ENCODE data around the gene GRIA4. TPM values are rescaled to one million over a fixed set of nuclear protein-coding genes. Genes with fewer than 3 reads are reported as not detected.

Gene GRIA4
- total RNA-seq, 3 donors from 2014 or later (not counting 1 experiment from before 2014, with no cell fraction given): not detected

- no peak for ATAC-seq
- H3K4me1 Mint-ChIP-seq: peaks cover 29 to 36% of the 10 kb centered on the region in 2 donors
- no peak overlapping the region for H3K27ac ChIP-seq (ENCODE audit: low read length)
- no peak overlapping the region for H3K4me3 ChIP-seq (ENCODE audit: low read length)
- WGBS (ENCODE audit: insufficient coverage): 95% methylated on average over 2 of the region's 2 CpGs
- no peak for DNase-seq
- H3K27ac Mint-ChIP-seq: no peak overlapping the region
- no peaks in the 10 kb centered on the region for H3K27me3 ChIP-seq (ENCODE audit: control insufficient read depth, insufficient read depth, low read length)
- H3K36me3 Mint-ChIP-seq: peaks cover 30% of the 10 kb centered on the region
- no peak overlapping the region for H3K4me3 Mint-ChIP-seq
- intact Hi-C loops (cut with micrococcal nuclease): no loop called here
- no peaks in the 10 kb centered on the region for H3K9me3 ChIP-seq (ENCODE audit: control insufficient read depth, insufficient read depth, low read length)
- TF ChIP-seq, protein P1, sequence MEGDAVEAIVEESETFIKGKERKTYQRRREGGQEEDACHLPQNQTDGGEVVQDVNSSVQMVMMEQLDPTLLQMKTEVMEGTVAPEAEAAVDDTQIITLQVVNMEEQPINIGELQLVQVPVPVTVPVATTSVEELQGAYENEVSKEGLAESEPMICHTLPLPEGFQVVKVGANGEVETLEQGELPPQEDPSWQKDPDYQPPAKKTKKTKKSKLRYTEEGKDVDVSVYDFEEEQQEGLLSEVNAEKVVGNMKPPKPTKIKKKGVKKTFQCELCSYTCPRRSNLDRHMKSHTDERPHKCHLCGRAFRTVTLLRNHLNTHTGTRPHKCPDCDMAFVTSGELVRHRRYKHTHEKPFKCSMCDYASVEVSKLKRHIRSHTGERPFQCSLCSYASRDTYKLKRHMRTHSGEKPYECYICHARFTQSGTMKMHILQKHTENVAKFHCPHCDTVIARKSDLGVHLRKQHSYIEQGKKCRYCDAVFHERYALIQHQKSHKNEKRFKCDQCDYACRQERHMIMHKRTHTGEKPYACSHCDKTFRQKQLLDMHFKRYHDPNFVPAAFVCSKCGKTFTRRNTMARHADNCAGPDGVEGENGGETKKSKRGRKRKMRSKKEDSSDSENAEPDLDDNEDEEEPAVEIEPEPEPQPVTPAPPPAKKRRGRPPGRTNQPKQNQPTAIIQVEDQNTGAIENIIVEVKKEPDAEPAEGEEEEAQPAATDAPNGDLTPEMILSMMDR (IDR thresholded peaks at IDR 0.05): no peak
- no peaks in the 10 kb centered on the region for H3K4me1 ChIP-seq (ENCODE audit: control insufficient read depth, insufficient read depth, low read length)
- no peaks in the 10 kb centered on the region for H3K9me3 Mint-ChIP-seq
- H3K36me3 ChIP-seq (ENCODE audit: control insufficient read depth, insufficient read depth, low read length): peaks cover 33% of the 10 kb centered on the region
- no peaks in the 10 kb centered on the region for H3K27me3 Mint-ChIP-seq (ENCODE audit: low read depth in 2 of 2)
Observed at GRCh38 chr11:106011481-106011880, 401.6 kb downstream of the GRIA4 start.

DNA sequence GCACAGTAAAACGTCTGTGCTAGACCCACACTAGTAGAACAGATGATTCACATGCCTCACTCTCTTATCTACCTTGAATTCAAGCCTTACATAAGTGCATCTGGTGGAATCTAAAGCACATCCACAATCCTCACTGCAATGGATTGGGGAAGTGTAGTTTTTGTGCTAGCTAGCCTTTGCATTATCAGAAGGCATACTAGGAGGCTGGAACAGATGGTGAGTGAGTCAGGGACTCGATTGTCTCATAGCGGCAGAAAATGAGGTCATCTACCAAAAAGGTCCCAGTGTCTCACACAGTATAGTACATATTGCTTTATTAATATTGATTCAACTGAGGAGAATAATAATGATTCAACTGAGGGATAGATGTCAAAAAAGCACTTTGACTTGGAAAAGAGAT, 402.9 kb downstream of the GRIA4 start:
- no peaks in the 10 kb centered on the region for H3K9me3 ChIP-seq (ENCODE audit: control insufficient read depth, insufficient read depth, low read length)
- ATAC-seq: no peak
- no peaks in the 10 kb centered on the region for H3K27me3 ChIP-seq (ENCODE audit: control insufficient read depth, insufficient read depth, low read length)
- Mint-ChIP-seq H3K4me1 (peaks cover 26 to 38% of the 10 kb centered on the region in 2 donors), H3K27me3 (ENCODE audit: low read depth in 2 of 2) (no peaks in the 10 kb centered on the region), H3K36me3 (peaks cover 21% of the 10 kb centered on the region), H3K9me3 (no peaks in the 10 kb centered on the region), H3K27ac (no peak overlapping the region), H3K4me3 (no peak overlapping the region)
- intact Hi-C loops (cut with micrococcal nuclease): no loop called here
- H3K4me1 ChIP-seq (ENCODE audit: control insufficient read depth, insufficient read depth, low read length): no peaks in the 10 kb centered on the region
- WGBS (ENCODE audit: insufficient coverage): 95% methylated on average over 1 of the region's 3 CpGs
- TF ChIP-seq, protein P1 (IDR thresholded peaks at IDR 0.05): no peak
- no peak for DNase-seq
- H3K27ac ChIP-seq (ENCODE audit: low read length): no peak overlapping the region
- H3K4me3 ChIP-seq (ENCODE audit: low read length): no peak overlapping the region
- H3K36me3 ChIP-seq (ENCODE audit: control insufficient read depth, insufficient read depth, low read length): peaks cover 27% of the 10 kb centered on the region

DNA sequence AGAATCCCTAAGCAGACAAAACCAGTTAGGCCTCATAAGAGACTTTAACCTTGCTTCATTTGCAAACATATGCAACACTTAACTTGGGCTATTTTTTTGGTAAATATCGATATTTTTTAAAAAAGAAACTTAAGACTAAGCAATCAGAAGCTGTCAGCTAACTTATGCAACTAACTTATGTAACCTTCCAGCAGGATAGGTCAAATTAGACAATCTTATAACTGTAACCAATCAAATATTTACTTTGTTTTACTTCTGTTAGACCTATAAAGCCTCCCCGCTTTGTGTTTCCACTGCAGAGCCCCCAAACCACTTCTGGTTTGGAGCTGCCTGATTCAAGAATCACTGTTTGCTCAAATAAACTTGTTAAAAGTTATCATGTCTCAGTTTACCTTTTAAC, 404.2 kb downstream of the GRIA4 start:
- H3K4me1 ChIP-seq (ENCODE audit: control insufficient read depth, insufficient read depth, low read length): no peaks in the 10 kb centered on the region
- no peak overlapping the region for H3K27ac ChIP-seq (ENCODE audit: low read length)
- TF ChIP-seq, protein P1 (IDR thresholded peaks at IDR 0.05): no peak
- H3K36me3 Mint-ChIP-seq: peaks cover 17% of the 10 kb centered on the region
- no peak overlapping the region for H3K27ac Mint-ChIP-seq
- peaks cover 30 to 40% of the 10 kb centered on the region in 2 donors for H3K4me1 Mint-ChIP-seq
- intact Hi-C loops (cut with micrococcal nuclease): no loop called here
- 93% methylated on average over 2 of the region's 2 CpGs for WGBS (ENCODE audit: insufficient coverage)
- DNase-seq (no peak), ATAC-seq (no peak)
- no peaks in the 10 kb centered on the region for H3K27me3 Mint-ChIP-seq (ENCODE audit: low read depth in 2 of 2)
- no peaks in the 10 kb centered on the region for H3K9me3 Mint-ChIP-seq
- no peak overlapping the region for H3K4me3 ChIP-seq (ENCODE audit: low read length)
- no peaks in the 10 kb centered on the region for H3K27me3 ChIP-seq (ENCODE audit: control insufficient read depth, insufficient read depth, low read length)
- no peaks in the 10 kb centered on the region for H3K9me3 ChIP-seq (ENCODE audit: control insufficient read depth, insufficient read depth, low read length)
- H3K4me3 Mint-ChIP-seq: no peak overlapping the region
- H3K36me3 ChIP-seq (ENCODE audit: control insufficient read depth, insufficient read depth, low read length): peaks cover 14% of the 10 kb centered on the region

- 95% methylated on average over 1 of the region's 2 CpGs for WGBS (ENCODE audit: insufficient coverage)
- H3K27me3 Mint-ChIP-seq (ENCODE audit: low read depth in 2 of 2): no peaks in the 10 kb centered on the region
Observed at GRCh38 chr11:106014620-106015019, 404.7 kb downstream of the GRIA4 start.

More at GRCh38 chr11:106014620-106015019, 404.7 kb downstream of the GRIA4 start:
- peaks cover 12% of the 10 kb centered on the region for H3K36me3 ChIP-seq (ENCODE audit: control insufficient read depth, insufficient read depth, low read length)
- ATAC-seq: no peak
- H3K4me3 ChIP-seq (ENCODE audit: low read length): no peak overlapping the region
- intact Hi-C loops (cut with micrococcal nuclease): no loop called here
- H3K4me1 ChIP-seq (ENCODE audit: control insufficient read depth, insufficient read depth, low read length): no peaks in the 10 kb centered on the region
- H3K27ac ChIP-seq (ENCODE audit: low read length): no peak overlapping the region
- Mint-ChIP-seq H3K27ac (no peak overlapping the region), H3K4me3 (no peak overlapping the region), H3K9me3 (no peaks in the 10 kb centered on the region), H3K4me1 (peaks cover 31 to 44% of the 10 kb centered on the region in 2 donors), H3K36me3 (peaks cover 13% of the 10 kb centered on the region)
- TF ChIP-seq, protein P1 (IDR thresholded peaks at IDR 0.05): no peak
- H3K9me3 ChIP-seq (ENCODE audit: control insufficient read depth, insufficient read depth, low read length): no peaks in the 10 kb centered on the region
- no peaks in the 10 kb centered on the region for H3K27me3 ChIP-seq (ENCODE audit: control insufficient read depth, insufficient read depth, low read length)
- no peak for DNase-seq
